Measurements from ENCODE around the gene UHRF2.

The UHRF2 gene

GRCh38 chr9:6409811-6410210 lies 3.2 kb upstream of the UHRF2 start:
- H3K4me1 Mint-ChIP-seq: peaks cover 9% of the 10 kb centered on the region
- DNase-seq (ENCODE audit: low spot score in 2 of 2): no peak
- ATAC-seq (replicated peaks; ENCODE audit: extremely low read depth, poor library complexity, severe bottlenecking): no peak

DNA sequence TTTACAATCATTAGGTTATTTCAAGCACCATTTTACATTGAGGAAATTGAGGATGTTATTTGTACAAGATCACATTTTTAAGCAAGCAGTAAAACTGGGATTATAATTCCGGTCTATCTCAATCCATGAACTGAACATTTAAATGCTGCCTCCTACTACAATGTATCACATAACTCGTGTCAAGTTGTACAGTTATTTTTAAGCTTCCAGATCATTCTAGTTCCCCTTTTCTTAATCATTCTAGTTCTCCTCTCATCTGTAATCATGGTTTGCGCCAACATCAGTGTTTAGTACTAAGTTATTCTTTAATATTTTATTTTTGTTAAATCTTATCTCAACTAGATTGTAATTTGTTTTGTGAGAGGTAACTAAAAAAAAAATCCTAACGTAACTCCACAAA lies 2.4 kb upstream of the UHRF2 start:
- H3K9me3 Mint-ChIP-seq: no peaks in the 10 kb centered on the region
- H3K36me3 Mint-ChIP-seq (ENCODE audit: insufficient read depth): peaks cover 6% of the 10 kb centered on the region
- H3K27ac Mint-ChIP-seq (ENCODE audit: low read depth): no peak overlapping the region
- ATAC-seq (replicated peaks; ENCODE audit: extremely low read depth, poor library complexity, severe bottlenecking) (no peak), DNase-seq (ENCODE audit: low spot score in 2 of 2) (no peak)
- no peaks in the 10 kb centered on the region for H3K27me3 Mint-ChIP-seq
- H3K4me3 Mint-ChIP-seq: no peak overlapping the region
- peaks cover 16% of the 10 kb centered on the region for H3K4me1 Mint-ChIP-seq

More at GRCh38 chr9:6409811-6410210, 3.2 kb upstream of the UHRF2 start:
- Mint-ChIP-seq H3K9me3 (no peaks in the 10 kb centered on the region), H3K27ac (ENCODE audit: low read depth) (no peak overlapping the region), H3K4me3 (no peak overlapping the region), H3K36me3 (ENCODE audit: insufficient read depth) (peaks cover 6% of the 10 kb centered on the region), H3K27me3 (no peaks in the 10 kb centered on the region)

GRCh38 chr9:6413365-6414246 lies 607 bp downstream of the UHRF2 start:
- H3K4me1 Mint-ChIP-seq: peaks cover 46% of the 10 kb centered on the region
- H3K4me3 Mint-ChIP-seq: peak overlapping the region; percentile 80
- ATAC-seq (replicated peaks; ENCODE audit: extremely low read depth, poor library complexity, severe bottlenecking): peak; percentile 33
- H3K9me3 Mint-ChIP-seq: no peaks in the 10 kb centered on the region
- peak overlapping the region; percentile 81 for H3K27ac Mint-ChIP-seq (ENCODE audit: low read depth)
- no peaks in the 10 kb centered on the region for H3K27me3 Mint-ChIP-seq
- H3K36me3 Mint-ChIP-seq (ENCODE audit: insufficient read depth): peaks cover 9% of the 10 kb centered on the region
- peak in 1 of 2 donors; percentile 13 for DNase-seq (ENCODE audit: low spot score in 2 of 2)

- Mint-ChIP-seq H3K4me1 (peaks cover 52% of the 10 kb centered on the region), H3K9me3 (no peaks in the 10 kb centered on the region), H3K27ac (ENCODE audit: low read depth) (peak overlapping the region; percentile 61), H3K36me3 (ENCODE audit: insufficient read depth) (peaks cover 9% of the 10 kb centered on the region), H3K27me3 (no peaks in the 10 kb centered on the region), H3K4me3 (peak overlapping the region; percentile 80)
- ATAC-seq (replicated peaks; ENCODE audit: extremely low read depth, poor library complexity, severe bottlenecking): no peak
- DNase-seq (ENCODE audit: low spot score in 2 of 2): no peak
These were observed 1.2 kb downstream of the UHRF2 start for GRCh38 chr9:6414247-6414641.

DNA sequence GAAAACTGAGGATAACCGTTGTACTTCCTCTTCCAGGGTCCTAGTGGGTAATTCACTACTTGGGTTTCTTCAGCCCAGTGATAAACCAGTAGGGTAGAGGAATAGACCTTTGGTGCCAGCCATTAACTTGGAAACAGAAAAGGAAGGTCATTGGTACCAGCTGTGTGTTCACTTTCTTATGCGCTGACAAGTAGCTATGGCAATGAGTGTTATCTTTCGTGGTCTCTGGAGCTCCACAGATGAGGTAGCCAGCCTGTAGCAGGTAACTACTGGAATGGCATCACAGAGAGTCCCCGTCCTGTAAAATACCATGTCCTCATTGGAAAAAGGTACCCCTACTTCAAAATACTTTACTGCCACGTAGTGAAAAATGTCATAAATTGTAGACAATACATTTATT lies 2.3 kb downstream of the UHRF2 start:
- peak overlapping the region; percentile 80 for H3K4me3 Mint-ChIP-seq
- ATAC-seq (replicated peaks; ENCODE audit: extremely low read depth, poor library complexity, severe bottlenecking) (no peak), DNase-seq (ENCODE audit: low spot score in 2 of 2) (no peak)
- peaks cover 58% of the 10 kb centered on the region for H3K4me1 Mint-ChIP-seq
- H3K36me3 Mint-ChIP-seq (ENCODE audit: insufficient read depth): peaks cover 12% of the 10 kb centered on the region
- no peaks in the 10 kb centered on the region for H3K27me3 Mint-ChIP-seq
- peak overlapping the region; percentile 61 for H3K27ac Mint-ChIP-seq (ENCODE audit: low read depth)
- H3K9me3 Mint-ChIP-seq: no peaks in the 10 kb centered on the region

DNA sequence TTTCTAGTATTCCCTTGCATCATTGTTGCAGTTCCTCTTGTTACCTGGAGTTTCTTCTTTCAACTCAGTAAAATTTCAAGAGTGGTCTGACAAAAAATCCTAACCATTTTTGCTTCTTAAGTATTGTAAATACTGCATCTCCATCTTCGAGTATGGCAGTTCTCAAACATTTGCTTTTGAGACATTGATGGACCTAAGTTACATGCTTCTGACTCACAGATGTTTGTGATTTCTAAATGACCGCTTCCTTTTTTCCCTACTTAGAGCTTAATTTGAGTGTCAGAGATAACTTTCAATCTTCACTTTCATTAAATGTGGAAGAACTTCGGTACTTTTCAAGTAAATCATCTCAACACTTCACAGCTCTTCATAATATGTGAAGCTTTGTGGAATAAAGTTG lies 4.2 kb downstream of the UHRF2 start:
- no peak for ATAC-seq (replicated peaks; ENCODE audit: extremely low read depth, poor library complexity, severe bottlenecking)
- H3K27ac Mint-ChIP-seq (ENCODE audit: low read depth): peak overlapping the region; percentile 38
- H3K9me3 Mint-ChIP-seq: no peaks in the 10 kb centered on the region
- peaks cover 17% of the 10 kb centered on the region for H3K36me3 Mint-ChIP-seq (ENCODE audit: insufficient read depth)
- H3K4me3 Mint-ChIP-seq: peak overlapping the region; percentile 51
- DNase-seq (ENCODE audit: low spot score in 2 of 2): no peak
- H3K27me3 Mint-ChIP-seq: no peaks in the 10 kb centered on the region
- peaks cover 73% of the 10 kb centered on the region for H3K4me1 Mint-ChIP-seq

GRCh38 chr9:6418764-6419163 lies 5.8 kb downstream of the UHRF2 start:
- no peak for ATAC-seq (replicated peaks; ENCODE audit: extremely low read depth, poor library complexity, severe bottlenecking)
- Mint-ChIP-seq H3K9me3 (no peaks in the 10 kb centered on the region), H3K4me3 (peak overlapping the region; percentile 51), H3K27me3 (no peaks in the 10 kb centered on the region), H3K27ac (ENCODE audit: low read depth) (peak overlapping the region; percentile 38), H3K4me1 (peaks cover 82% of the 10 kb centered on the region), H3K36me3 (ENCODE audit: insufficient read depth) (peaks cover 12% of the 10 kb centered on the region)
- no peak for DNase-seq (ENCODE audit: low spot score in 2 of 2)

DNA sequence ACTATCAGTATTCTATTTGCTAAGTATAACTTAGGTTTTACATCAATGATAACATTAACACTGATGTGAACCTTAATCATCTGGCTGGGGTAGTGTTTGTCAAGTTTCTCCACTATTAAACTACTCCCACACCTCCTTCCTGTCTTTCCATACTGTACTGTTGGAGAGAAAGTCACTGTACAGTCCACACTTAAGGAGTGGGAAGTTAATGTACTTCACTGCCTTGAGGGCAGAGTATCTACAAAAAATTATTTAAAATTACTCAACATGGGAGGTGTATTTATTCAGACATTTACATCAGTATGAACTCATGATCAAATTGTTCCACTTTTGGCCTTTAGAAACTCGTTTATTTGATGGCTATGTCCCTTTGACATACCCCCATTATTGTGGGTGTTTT lies 11.9 kb downstream of the UHRF2 start:
- no peak for ATAC-seq (replicated peaks; ENCODE audit: extremely low read depth, poor library complexity, severe bottlenecking)
- DNase-seq (ENCODE audit: low spot score in 2 of 2): no peak
- Mint-ChIP-seq H3K36me3 (ENCODE audit: insufficient read depth) (peaks cover 15% of the 10 kb centered on the region), H3K4me1 (peaks cover 72% of the 10 kb centered on the region), H3K27me3 (no peaks in the 10 kb centered on the region), H3K9me3 (no peaks in the 10 kb centered on the region), H3K27ac (ENCODE audit: low read depth) (no peak overlapping the region), H3K4me3 (no peak overlapping the region)

DNA sequence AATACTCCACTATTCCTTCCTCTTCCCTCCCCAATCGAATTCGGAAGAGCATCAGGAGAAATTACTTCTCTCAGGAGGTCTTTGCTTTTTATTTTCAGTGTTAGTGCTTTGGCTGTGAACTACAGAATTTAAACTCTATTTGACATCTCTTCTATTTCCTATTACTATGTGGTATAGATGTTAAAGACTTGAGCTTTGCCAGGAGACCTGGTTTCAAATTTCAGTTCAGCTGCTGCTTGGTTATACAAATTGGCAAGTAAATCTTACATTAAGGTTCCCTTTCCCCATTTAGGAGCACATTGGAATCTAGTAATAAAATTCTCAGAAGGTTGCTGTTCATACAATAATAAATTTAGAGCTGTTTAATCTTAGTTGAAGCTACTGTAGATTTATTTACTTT lies 13.1 kb downstream of the UHRF2 start:
- H3K4me3 Mint-ChIP-seq: no peak overlapping the region
- no peaks in the 10 kb centered on the region for H3K27me3 Mint-ChIP-seq
- no peaks in the 10 kb centered on the region for H3K9me3 Mint-ChIP-seq
- H3K27ac Mint-ChIP-seq (ENCODE audit: low read depth): peak overlapping the region; percentile 74
- H3K36me3 Mint-ChIP-seq (ENCODE audit: insufficient read depth): peaks cover 11% of the 10 kb centered on the region
- DNase-seq (ENCODE audit: low spot score in 2 of 2) (no peak), ATAC-seq (replicated peaks; ENCODE audit: extremely low read depth, poor library complexity, severe bottlenecking) (no peak)
- H3K4me1 Mint-ChIP-seq: peaks cover 76% of the 10 kb centered on the region

DNA sequence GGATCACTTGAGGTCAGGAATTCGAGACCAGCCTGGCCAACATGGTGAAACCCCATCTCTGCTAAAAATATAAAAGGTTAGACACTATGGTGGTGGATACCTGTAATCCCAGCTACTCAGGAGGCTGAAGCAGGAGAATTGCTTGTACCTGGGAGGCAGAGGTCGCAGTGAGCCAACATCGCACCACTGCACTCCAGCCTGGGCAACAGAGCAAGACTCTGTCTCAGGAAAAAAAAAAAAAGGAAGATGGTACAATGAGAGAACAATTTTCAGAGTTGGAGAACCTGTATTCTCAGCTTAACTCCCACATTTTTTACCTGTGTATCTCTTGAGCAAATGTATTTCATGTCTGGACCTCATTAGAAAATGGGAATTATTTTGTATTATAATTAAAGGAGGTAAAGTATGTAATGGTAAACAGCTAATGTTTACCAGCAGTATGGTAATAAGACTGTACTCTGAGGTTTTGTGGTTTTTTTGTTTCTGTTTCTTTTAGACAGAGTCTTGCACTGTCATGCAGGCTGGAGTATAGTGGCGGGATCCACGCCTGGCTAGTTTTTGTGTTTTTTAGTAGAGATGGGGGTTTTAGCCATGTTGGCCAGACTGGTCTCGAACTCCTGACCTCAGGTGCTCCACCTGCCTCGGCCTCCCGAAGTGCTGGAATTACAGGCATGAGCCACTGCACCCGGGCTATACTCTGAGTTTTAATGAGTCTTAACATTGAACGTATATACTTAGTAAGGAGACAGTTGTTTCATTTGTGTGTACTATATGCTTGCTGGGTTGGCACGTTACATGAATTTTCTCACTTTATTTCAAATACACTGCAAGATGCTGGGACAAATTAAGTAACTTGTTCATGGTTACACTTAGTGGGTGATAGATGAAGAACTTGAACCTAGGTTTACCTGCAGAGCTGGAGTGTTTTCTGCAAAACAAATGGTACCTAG lies 16.2 kb downstream of the UHRF2 start:
- H3K9me3 Mint-ChIP-seq: no peaks in the 10 kb centered on the region
- DNase-seq (ENCODE audit: low spot score in 2 of 2) (peak; percentile 18 to 25), ATAC-seq (replicated peaks; ENCODE audit: extremely low read depth, poor library complexity, severe bottlenecking) (peak; percentile 95)
- H3K4me3 Mint-ChIP-seq: peak overlapping the region; percentile 67
- H3K36me3 Mint-ChIP-seq (ENCODE audit: insufficient read depth): peaks cover 9% of the 10 kb centered on the region
- H3K27me3 Mint-ChIP-seq: no peaks in the 10 kb centered on the region
- peak overlapping the region; percentile 93 for H3K27ac Mint-ChIP-seq (ENCODE audit: low read depth)
- peaks cover 77% of the 10 kb centered on the region for H3K4me1 Mint-ChIP-seq

DNA sequence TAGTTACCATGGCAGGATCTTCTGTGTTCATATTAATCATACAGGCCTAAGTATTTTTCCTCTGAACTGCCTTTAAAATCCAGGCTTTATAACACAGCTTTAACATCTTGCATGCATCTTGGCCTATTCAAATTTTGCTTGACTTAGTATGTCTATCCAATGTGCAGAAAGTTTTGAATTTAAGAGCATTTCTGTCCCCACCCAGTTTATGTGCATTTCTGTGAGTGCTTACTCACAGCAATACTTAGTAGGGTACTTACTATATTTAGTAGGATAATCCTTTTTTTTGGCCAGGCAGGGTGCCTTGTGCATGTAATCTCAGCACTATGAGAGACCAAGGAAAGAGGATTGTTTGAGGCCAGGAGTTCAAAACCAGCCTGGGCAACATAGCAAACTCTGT lies 18.0 kb downstream of the UHRF2 start:
- DNase-seq (ENCODE audit: low spot score in 2 of 2) (no peak), ATAC-seq (replicated peaks; ENCODE audit: extremely low read depth, poor library complexity, severe bottlenecking) (no peak)
- Mint-ChIP-seq H3K27ac (ENCODE audit: low read depth) (peak overlapping the region; percentile 93), H3K36me3 (ENCODE audit: insufficient read depth) (peaks cover 13% of the 10 kb centered on the region), H3K9me3 (no peaks in the 10 kb centered on the region), H3K4me3 (peak overlapping the region; percentile 26), H3K4me1 (peaks cover 66% of the 10 kb centered on the region), H3K27me3 (no peaks in the 10 kb centered on the region)

DNA sequence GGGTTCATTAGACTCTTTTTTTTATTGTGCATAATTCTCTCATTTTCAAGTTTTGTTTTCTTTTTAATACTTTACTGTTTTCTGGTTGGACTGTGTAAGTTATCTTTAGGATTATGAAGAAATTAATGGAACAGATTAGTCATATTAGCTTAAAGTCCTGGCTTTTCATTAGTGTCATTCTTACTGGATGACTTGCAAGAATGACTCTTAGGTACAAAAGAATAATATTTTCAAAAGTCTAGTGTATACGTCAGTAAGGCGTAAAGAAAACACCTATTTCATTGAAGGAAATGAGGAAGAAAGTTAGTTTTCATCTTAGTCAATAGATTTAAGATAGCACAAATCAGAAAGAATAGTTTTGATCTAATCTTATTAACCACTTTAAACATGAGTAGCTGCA lies 20.4 kb downstream of the UHRF2 start:
- H3K27me3 Mint-ChIP-seq: no peaks in the 10 kb centered on the region
- peaks cover 15% of the 10 kb centered on the region for H3K36me3 Mint-ChIP-seq (ENCODE audit: insufficient read depth)
- DNase-seq (ENCODE audit: low spot score in 2 of 2) (no peak), ATAC-seq (replicated peaks; ENCODE audit: extremely low read depth, poor library complexity, severe bottlenecking) (no peak)
- H3K4me1 Mint-ChIP-seq: peaks cover 58% of the 10 kb centered on the region
- H3K9me3 Mint-ChIP-seq: no peaks in the 10 kb centered on the region
- peak overlapping the region; percentile 52 for H3K27ac Mint-ChIP-seq (ENCODE audit: low read depth)
- H3K4me3 Mint-ChIP-seq: no peak overlapping the region

Measured in central memory CD8-positive, alpha-beta T cell (primary cell).